HepG2 (cell line): Measurements from ENCODE around the gene SLC5A12. TPM values are rescaled to one million over a fixed set of nuclear protein-coding genes. Genes with fewer than 3 reads are reported as not detected.

ENCODE experiments used
- ATAC-seq: fragments of 200-7000 bp; cut with Tn5 transposase; 3 replicates; pipeline ENCODE4 v1.9.1; 2020; ENCODE audit warnings: mild to moderate bottlenecking, moderate library complexity
- BruUV-seq: library from RNA; stranded (reverse); fragments of 400-500 nt; replicated peaks from 2 replicates; lab custom pipeline; 2021; lab: Mats Ljungman, UMichigan
- CTCF ChIA-PET: fragments of 300-600 bp; formaldehyde crosslinking; extraction: SDS; loops from one replicate; lab custom pipeline; 2021; ENCODE audit warnings: low total read pairs, inconsistent platforms, low intra/inter-chr PET ratio; lab: Yijun Ruan, JAX
- POLR2A ChIA-PET: fragments of 350-600 bp; sonication (Branson Sonifier 250); formaldehyde crosslinking; loops from one replicate; lab custom pipeline; 2020; ENCODE audit warnings: antibody characterized with exemption, inconsistent platforms; lab: Yijun Ruan, JAX
- DNase-seq: peaks from one replicate; pipeline ENCODE4 v3.0.0-alpha.2; 2015; ENCODE audit warnings: low spot score
- FAIRE-seq: peaks from 3 replicates; lab custom pipeline; 2011; peaks lifted over from hg19 to GRCh38; lab: Jason Lieb, UNC
- H2AFZ ChIP-seq: one replicate; pipeline ENCODE4 v1.6.1; 2011; ENCODE audit warnings: low read length, inconsistent platforms
- H3K27ac ChIP-seq: fragments of 300-600 bp; 3 replicates; pipeline ENCODE4 v1.8.0; 2011; ENCODE audit warnings: mixed run types, mild to moderate bottlenecking, mixed read lengths, low read length, inconsistent platforms; ENCODE audit not compliant: insufficient read depth; ENCODE audit errors: extremely low read length
- H3K27me3 ChIP-seq, 2 experiments: fragments of 200-600 bp in 1 of 2; 2 replicates in 1 of 2; 3 replicates in 1 of 2; pipeline versions ENCODE4 v1.6.0 to v1.8.0; 2011; ENCODE audit warnings: low read length in 2 of 2, mild to moderate bottlenecking in 2 of 2, moderate library complexity in 2 of 2, inconsistent platforms in 1 of 2; ENCODE audit not compliant: insufficient read depth in 2 of 2, control insufficient read depth in 1 of 2
- H3K36me3 ChIP-seq, 2 experiments: fragments of 200-600 bp in 1 of 2; replicated peaks in 1 of 2; 2 replicates in 1 of 2; 3 replicates in 1 of 2; pipeline versions ENCODE4 v1.5.1 to v1.8.0; 2011; ENCODE audit warnings: low read length in 2 of 2, inconsistent platforms in 1 of 2; ENCODE audit not compliant: insufficient read depth in 2 of 2, control insufficient read depth in 1 of 2
- H3K4me1 ChIP-seq: 2 replicates; pipeline ENCODE4 v1.5.1; 2012; ENCODE audit warnings: low read length, inconsistent platforms; ENCODE audit not compliant: insufficient read depth
- H3K4me2 ChIP-seq: 2 replicates; pipeline ENCODE4 v1.6.0; 2011; ENCODE audit warnings: low read depth, low read length, inconsistent platforms
- H3K4me3 ChIP-seq, 3 experiments: fragments of 200-600 bp in 1 of 3; sonication (generic), shearing (Covaris generic) in 1 of 3; replicated peaks in 1 of 3; 2 replicates each; pipeline ENCODE4 v1.5.1; 2011 to 2016; ENCODE audit warnings: low read length in 3 of 3, inconsistent platforms in 2 of 3, low read depth in 2 of 3, mild to moderate bottlenecking in 2 of 3, control low read depth in 1 of 3, mixed read lengths in 1 of 3; ENCODE audit not compliant: insufficient read depth in 1 of 3
- H3K79me2 ChIP-seq: one replicate; pipeline ENCODE4 v1.6.1; 2011; ENCODE audit warnings: low read length, inconsistent platforms; ENCODE audit not compliant: insufficient read depth
- H3K9ac ChIP-seq: 2 replicates; pipeline ENCODE4 v1.6.0; 2011; ENCODE audit warnings: mild to moderate bottlenecking, low read depth, low read length, inconsistent platforms; ENCODE audit not compliant: insufficient read depth
- H3K9me3 ChIP-seq: 2 replicates; pipeline ENCODE4 v1.5.1; 2012; ENCODE audit warnings: mild to moderate bottlenecking, low read length
- H4K20me1 ChIP-seq: 2 replicates; pipeline ENCODE4 v1.6.0; 2011; ENCODE audit warnings: inconsistent platforms, mild to moderate bottlenecking, low read length, moderate library complexity; ENCODE audit not compliant: insufficient read depth
- ATF2 ChIP-seq: sonication (generic); formaldehyde crosslinking; IDR thresholded peaks from 2 replicates; pipeline ENCODE4 v1.4.0; 2020; ENCODE audit warnings: missing genetic modification reagents
- CHD2 ChIP-seq: IDR thresholded peaks from 2 replicates; pipeline ENCODE4 v1.6.1; 2011; ENCODE audit warnings: low read depth, low read length, improper control_type of control experiment
- FLYWCH1 ChIP-seq: sonication (generic); formaldehyde crosslinking; IDR thresholded peaks from 2 replicates; pipeline ENCODE4 v1.8.1; 2023; ENCODE audit warnings: mild to moderate bottlenecking, missing genetic modification reagents
- LCORL ChIP-seq, 2 experiments: fragments of 450-650 bp in 1 of 2; sonication (generic) in 1 of 2; formaldehyde crosslinking in 1 of 2; IDR thresholded peaks; 2 replicates each; pipeline versions ENCODE4 v1.5.0 to v1.6.1; 2017 to 2020; ENCODE audit warnings: antibody characterized with exemption in 1 of 2, missing genetic modification reagents in 1 of 2
- MXD3 ChIP-seq: IDR thresholded peaks from 2 replicates; pipeline ENCODE4 v1.6.1; 2016; ENCODE audit warnings: mild to moderate bottlenecking, missing biosample characterization, missing genetic modification reagents
- NCOR1 ChIP-seq: fragments of 200-600 bp; sonication (generic); IDR thresholded peaks from 2 replicates; pipeline ENCODE4 v1.7.0; 2017; ENCODE audit warnings: antibody characterized with exemption, low read length, borderline replicate concordance
- SMARCC2 ChIP-seq: fragments of 450-650 bp; IDR thresholded peaks from 2 replicates; pipeline ENCODE4 v1.6.1; 2017; ENCODE audit warnings: antibody characterized with exemption, mild to moderate bottlenecking
- SRF ChIP-seq: IDR thresholded peaks from 2 replicates; pipeline ENCODE4 v1.6.1; 2011; ENCODE audit warnings: mild to moderate bottlenecking, low read depth, low read length, moderate library complexity
- ZEB1 ChIP-seq: IDR thresholded peaks from 2 replicates; pipeline ENCODE4 v1.6.1; 2012; ENCODE audit warnings: mild to moderate bottlenecking, low read depth, inconsistent platforms; ENCODE audit not compliant: insufficient replicate concordance
- ZFP36L2 ChIP-seq: sonication (generic); formaldehyde crosslinking; IDR thresholded peaks from 2 replicates; pipeline ENCODE4 v1.4.0; 2020; ENCODE audit warnings: missing genetic modification reagents
- ZNF235 ChIP-seq: sonication (generic); formaldehyde crosslinking; IDR thresholded peaks from 2 replicates; pipeline ENCODE4 v1.8.1; 2023; ENCODE audit warnings: mild to moderate bottlenecking, missing genetic modification reagents, borderline replicate concordance
- ZNF878 ChIP-seq: sonication (generic); formaldehyde crosslinking; IDR thresholded peaks from 2 replicates; pipeline ENCODE4 v1.8.1; 2023; ENCODE audit warnings: mild to moderate bottlenecking, missing genetic modification reagents, moderate library complexity
- WGBS: methylation state at CpG from one replicate; pipeline ENCODE4 v1.1.6; 2017; ENCODE audit warnings: low lambda C conversion rate; 5-methylcytosine and 5-hydroxymethylcytosine counted together
- in situ Hi-C: cut with HindIII; loops from 2 replicates; pipeline ENCODE4 v1.10.0; 2017; ENCODE audit warnings: low pct_unique_long_range_greater_than_20kb; ENCODE audit not compliant: extremely low pct_ligation_motif_present
- intact Hi-C: fragments of 100-400 bp; cut with micrococcal nuclease; formaldehyde crosslinking; loops from one replicate; pipeline ENCODE4 v1.10.0; 2022; ENCODE audit not compliant: unreplicated experiment
- polyA plus RNA-seq, 8 experiments: library from polyadenylated mRNA; depleted of rRNA in 3 of 8; stranded (reverse) in 7 of 8; unstranded in 1 of 8; fragments of >200 nt; fragmentation: Illumina TruSeq in 4 of 8; extraction: Trizol in 4 of 8; gene quantifications; 2 replicates each; pipeline versions ENCODE4 v1.2.1 to v1.2.3, GENCODE V29; 2011 to 2016; ENCODE audit warnings: low read depth in 4 of 8, missing spikeins in 1 of 8, mixed read lengths in 1 of 8; ENCODE audit not compliant: insufficient read depth in 1 of 8
- total RNA-seq, 5 experiments: library from RNA; depleted of rRNA; stranded (reverse); fragments of >200 nt; fragmentation: Illumina TruSeq; extraction: Trizol; gene quantifications; 2 replicates each; pipeline ENCODE4 v1.2.3, GENCODE V29; 2016; ENCODE audit warnings: low read depth in 1 of 5

The SLC5A12 gene
- total and polyA plus RNA-seq, 2 of the 13 experiments (the other 11 are each of a cell fraction or from before 2014, with no cell fraction given) = not detected

DNA sequence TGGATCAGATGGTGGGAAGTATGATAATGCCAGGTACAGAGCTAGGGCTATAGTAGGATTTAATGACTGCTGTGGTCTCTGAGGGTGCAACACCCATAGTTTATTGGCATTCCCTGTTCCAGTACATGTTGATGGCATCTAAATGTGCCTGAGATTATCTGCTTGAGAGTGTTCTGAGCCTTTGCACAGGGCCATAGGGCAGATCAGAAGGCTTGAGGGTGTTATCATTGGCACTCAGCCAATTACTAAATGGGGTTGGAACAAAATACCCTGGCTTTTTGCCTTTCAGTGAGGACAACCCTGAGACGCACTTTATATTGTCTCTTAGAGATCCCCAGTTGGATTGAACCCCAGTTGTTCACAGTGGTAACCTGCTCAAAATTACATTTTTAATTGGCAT lies 6.7 kb downstream of the SLC5A12 start:
- H3K9ac ChIP-seq = no peak overlapping the region
- no TSS peak for BruUV-seq
- no peaks in the 10 kb centered on the region for H4K20me1 ChIP-seq
- POLR2A ChIA-PET = no interaction called here
- FAIRE-seq = no peak
- H3K4me1 ChIP-seq = no peaks in the 10 kb centered on the region
- intact Hi-C loops (no loop called here), in situ Hi-C loops (no loop called here)
- ATAC-seq = no peak
- DNase-seq = no peak
- no peaks in the 10 kb centered on the region for H3K36me3 ChIP-seq
- no peaks in the 10 kb centered on the region for H3K27me3 ChIP-seq
- no peaks in the 10 kb centered on the region for H3K79me2 ChIP-seq
- 0% methylated on average over 1 of the region's 1 CpG for WGBS
- CTCF ChIA-PET = no interaction called here
- H2AFZ ChIP-seq = no peak overlapping the region
- no peak overlapping the region for H3K4me2 ChIP-seq
- H3K27ac ChIP-seq = no peak overlapping the region
- no peaks in the 10 kb centered on the region for H3K9me3 ChIP-seq
- TF ChIP-seq LCORL (IDR thresholded peaks at IDR 0.05) (peak; percentile 34; the same call in 1 of the 2 replicates), LCORL (CRISPR knock-in tag; IDR thresholded peaks at IDR 0.05) (no peak), ZEB1 (no peak)
- no peak overlapping the region for H3K4me3 ChIP-seq

GRCh38 chr11:26712497-26712896 lies 9.4 kb downstream of the SLC5A12 start:
- intact Hi-C loops (no loop called here), in situ Hi-C loops (no loop called here)
- CTCF ChIA-PET = no interaction called here

More at GRCh38 chr11:26712497-26712896, 9.4 kb downstream of the SLC5A12 start:
- Histone ChIP-seq H3K79me2 (no peaks in the 10 kb centered on the region), H3K4me3 (no peak overlapping the region), H3K9me3 (no peaks in the 10 kb centered on the region), H3K4me1 (no peaks in the 10 kb centered on the region), H3K27me3 (no peaks in the 10 kb centered on the region), H3K27ac (no peak overlapping the region), H3K9ac (no peak overlapping the region), H3K36me3 (no peaks in the 10 kb centered on the region), H3K4me2 (no peak overlapping the region), H4K20me1 (no peaks in the 10 kb centered on the region), H2AFZ (no peak overlapping the region)
- no TSS peak for BruUV-seq
- DNase-seq (no peak), ATAC-seq (no peak), FAIRE-seq (no peak)
- TF ChIP-seq ZFP36L2 (CRISPR knock-in tag) (no peak), SRF (no peak), CHD2 (no peak), SMARCC2 (no peak), ZNF878 (CRISPR knock-in tag) (no peak), NCOR1 (no peak), ZNF235 (CRISPR knock-in tag) (no peak), ATF2 (no peak), FLYWCH1 (CRISPR knock-in tag) (no peak), MXD3 (CRISPR knock-in tag) (no peak)
- under 1% methylated on average over 5 of the region's 5 CpGs for WGBS
- POLR2A ChIA-PET = no interaction called here
